Measurements from ENCODE around the gene TMEM267.
"Not testable (repeated sequence)": the region's sequence is repeated elsewhere in the genome, so short reads cannot be mapped to it uniquely, and the experiment has no call there.

TMEM267 gene

GRCh38 chr5:43456556-43456955 lies 27.1 kb downstream of the TMEM267 start:
- DNase-seq: no peak

GRCh38 chr5:43441575-43441974 lies 42.1 kb downstream of the TMEM267 start:
- not testable (repeated sequence) for DNase-seq

- DNase-seq: no peak
Observed at GRCh38 chr5:43437062-43437660, 46.5 kb downstream of the TMEM267 start.

- DNase-seq: no peak
Observed at GRCh38 chr5:43433382-43433781, 50.3 kb downstream of the TMEM267 start.

- no peak for DNase-seq
Observed at GRCh38 chr5:43432486-43433375, 50.9 kb downstream of the TMEM267 start.

DNA sequence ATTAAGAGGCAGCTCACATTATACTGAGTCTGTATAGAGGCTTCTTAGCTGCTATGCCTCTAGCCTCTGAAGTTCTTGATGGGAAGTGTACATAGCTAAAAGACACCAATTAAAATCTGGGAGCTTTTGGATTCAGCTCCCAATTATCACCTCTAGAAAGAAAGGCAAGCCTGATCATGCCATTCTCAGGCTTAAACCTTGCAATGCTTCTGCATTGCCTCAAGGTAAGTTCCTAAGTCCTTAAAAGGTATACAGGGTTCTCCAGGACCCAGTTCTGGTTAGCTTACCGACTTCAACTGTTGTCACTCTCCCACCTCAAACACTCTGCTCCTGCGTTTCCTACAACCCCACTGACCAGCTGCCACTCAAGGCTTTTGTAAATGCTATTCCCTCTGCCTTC lies 54.0 kb downstream of the TMEM267 start:
- DNase-seq: no peak

GRCh38 chr5:43429016-43429415 lies 54.6 kb downstream of the TMEM267 start:
- DNase-seq: no peak

DNA sequence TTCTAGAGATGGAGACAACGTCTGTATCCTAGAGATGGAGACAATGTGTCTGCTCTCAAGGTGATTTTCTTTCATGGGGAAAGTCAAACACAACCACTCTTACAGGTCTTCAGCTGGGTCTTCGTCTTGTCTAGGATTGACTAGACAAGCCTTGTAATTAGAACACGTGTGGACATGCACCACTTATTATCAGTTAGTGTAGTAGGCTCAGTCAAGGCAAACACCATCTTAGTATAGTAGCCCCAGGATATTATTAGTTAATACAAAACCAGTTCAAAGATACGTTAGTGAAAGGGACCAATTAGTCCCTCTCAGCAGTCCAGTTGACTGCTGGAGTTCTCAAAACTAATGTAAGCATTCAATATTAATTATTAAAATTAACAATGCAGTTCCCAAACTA lies 56.4 kb downstream of the TMEM267 start:
- no peak for DNase-seq

- no peak for DNase-seq
Observed at GRCh38 chr5:43425983-43426382, 57.7 kb downstream of the TMEM267 start.

DNA sequence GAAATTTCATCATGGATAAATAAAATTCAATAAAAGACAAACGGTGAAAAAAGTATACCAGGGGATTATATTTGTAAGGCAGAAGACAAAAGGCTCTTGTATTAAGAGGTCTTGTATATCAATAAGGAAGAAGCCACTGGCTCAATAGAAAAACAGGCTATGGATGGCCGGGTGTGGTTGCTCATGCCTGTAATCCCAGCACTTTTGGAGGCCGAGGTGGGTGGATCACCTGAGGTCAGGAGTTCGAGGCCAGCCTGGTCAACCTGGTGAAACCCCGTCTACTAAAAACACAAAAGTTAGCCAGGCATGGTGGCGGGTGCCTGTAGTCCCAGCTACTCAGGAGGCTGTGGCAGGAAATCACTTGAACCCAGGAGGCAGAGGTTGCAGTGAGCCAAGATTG lies 60.6 kb downstream of the TMEM267 start:
- not testable (repeated sequence) for DNase-seq

- no peak for DNase-seq
Observed at GRCh38 chr5:43422143-43422542, 61.5 kb downstream of the TMEM267 start.

- no peak for DNase-seq
Observed at GRCh38 chr5:43421450-43422133, 62.1 kb downstream of the TMEM267 start.

GRCh38 chr5:43420241-43420640 lies 63.4 kb downstream of the TMEM267 start:
- no peak for DNase-seq

- no peak for DNase-seq
Observed at GRCh38 chr5:43418561-43418960, 65.1 kb downstream of the TMEM267 start.

GRCh38 chr5:43416803-43417394 lies 66.8 kb downstream of the TMEM267 start:
- DNase-seq: no peak

GRCh38 chr5:43415935-43416802 lies 67.5 kb downstream of the TMEM267 start:
- no peak for DNase-seq

GRCh38 chr5:43413966-43414365 lies 69.7 kb downstream of the TMEM267 start:
- DNase-seq: no peak

GRCh38 chr5:43412644-43413043 lies 71.0 kb downstream of the TMEM267 start:
- no peak for DNase-seq

GRCh38 chr5:43412156-43412555 lies 71.5 kb downstream of the TMEM267 start, which contains the start of gene CCL28:
Gene CCL28, minus strand, starts transcription at chr5:43412391. Its CDS starts 75 bp downstream, at chr5:43412316.
- DNase-seq: no peak

GRCh38 chr5:43411495-43411894 lies 72.2 kb downstream of the TMEM267 start:
- DNase-seq: no peak

GRCh38 chr5:43410414-43410813 lies 73.3 kb downstream of the TMEM267 start:
- DNase-seq: no peak

DNA sequence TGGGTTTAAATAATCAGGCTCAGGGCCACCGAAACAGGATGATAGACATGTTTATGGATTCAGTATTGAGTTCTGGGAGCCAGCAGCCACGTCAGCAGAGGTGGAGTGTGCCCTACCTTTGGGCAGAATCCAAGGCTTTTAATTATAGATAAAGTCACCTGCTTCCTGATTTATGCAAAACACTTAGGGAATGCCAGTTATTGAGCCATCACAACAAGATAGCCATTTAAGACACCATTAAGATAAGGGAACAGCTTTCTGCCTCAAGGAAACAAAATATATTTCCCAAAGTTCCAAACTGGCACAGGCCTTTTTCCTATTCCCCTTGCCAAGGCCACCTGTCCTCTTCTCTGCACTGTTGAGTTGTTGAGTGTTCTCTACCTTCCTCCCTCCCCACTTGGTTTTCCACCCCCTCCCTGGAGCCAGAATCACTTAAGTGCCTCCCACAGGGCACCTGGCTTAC lies 73.8 kb downstream of the TMEM267 start:
- DNase-seq: no peak
